ENCODE data around the gene PIGK.

The PIGK gene

GRCh38 chr1:77063118-77063517, 156.1 kb downstream of the PIGK start:
- no peak overlapping the region for H3K27ac ChIP-seq (ENCODE audit: low read depth, low read length)
- H4K20me1 ChIP-seq (ENCODE audit: control insufficient read depth, insufficient read depth, low read depth, low read length) = no peaks in the 10 kb centered on the region
- no peak overlapping the region for H3K4me3 ChIP-seq (ENCODE audit: low read length)
- no peaks in the 10 kb centered on the region for H3K9me2 ChIP-seq (replicated peaks; ENCODE audit: control insufficient read depth, low read length)
- no peaks in the 10 kb centered on the region for H3F3A ChIP-seq (ENCODE audit: control insufficient read depth, insufficient read depth)
- no peaks in the 10 kb centered on the region for H3K27me3 ChIP-seq (ENCODE audit: control insufficient read depth, low read length)
- no peaks in the 10 kb centered on the region for H3K4me1 ChIP-seq (ENCODE audit: control insufficient read depth, low read length)
- H3K79me2 ChIP-seq (ENCODE audit: control insufficient read depth, low read length) = no peaks in the 10 kb centered on the region
- H3K36me3 ChIP-seq (ENCODE audit: control insufficient read depth, low read length) = no peaks in the 10 kb centered on the region
- H3K4me2 ChIP-seq (ENCODE audit: low read length) = no peak overlapping the region
- H3K9me3 ChIP-seq (ENCODE audit: control insufficient read depth, insufficient read depth, low read length) = no peaks in the 10 kb centered on the region
- TF ChIP-seq, protein P1, sequence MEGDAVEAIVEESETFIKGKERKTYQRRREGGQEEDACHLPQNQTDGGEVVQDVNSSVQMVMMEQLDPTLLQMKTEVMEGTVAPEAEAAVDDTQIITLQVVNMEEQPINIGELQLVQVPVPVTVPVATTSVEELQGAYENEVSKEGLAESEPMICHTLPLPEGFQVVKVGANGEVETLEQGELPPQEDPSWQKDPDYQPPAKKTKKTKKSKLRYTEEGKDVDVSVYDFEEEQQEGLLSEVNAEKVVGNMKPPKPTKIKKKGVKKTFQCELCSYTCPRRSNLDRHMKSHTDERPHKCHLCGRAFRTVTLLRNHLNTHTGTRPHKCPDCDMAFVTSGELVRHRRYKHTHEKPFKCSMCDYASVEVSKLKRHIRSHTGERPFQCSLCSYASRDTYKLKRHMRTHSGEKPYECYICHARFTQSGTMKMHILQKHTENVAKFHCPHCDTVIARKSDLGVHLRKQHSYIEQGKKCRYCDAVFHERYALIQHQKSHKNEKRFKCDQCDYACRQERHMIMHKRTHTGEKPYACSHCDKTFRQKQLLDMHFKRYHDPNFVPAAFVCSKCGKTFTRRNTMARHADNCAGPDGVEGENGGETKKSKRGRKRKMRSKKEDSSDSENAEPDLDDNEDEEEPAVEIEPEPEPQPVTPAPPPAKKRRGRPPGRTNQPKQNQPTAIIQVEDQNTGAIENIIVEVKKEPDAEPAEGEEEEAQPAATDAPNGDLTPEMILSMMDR (IDR thresholded peaks at IDR 0.05; ENCODE audit: low read depth, low read length, poor library complexity, severe bottlenecking) = no peak
- no peak for TF ChIP-seq EZH2phosphoT487 (IDR thresholded peaks at IDR 0.05; ENCODE audit: borderline replicate concordance, low read length)

- no peak overlapping the region for H3K4me2 ChIP-seq (ENCODE audit: low read length)
- TF ChIP-seq EZH2phosphoT487 (IDR thresholded peaks at IDR 0.05; ENCODE audit: borderline replicate concordance, low read length) = no peak
- TF ChIP-seq, protein P1 (IDR thresholded peaks at IDR 0.05; ENCODE audit: low read depth, low read length, poor library complexity, severe bottlenecking) = no peak
- no peaks in the 10 kb centered on the region for H4K20me1 ChIP-seq (ENCODE audit: control insufficient read depth, insufficient read depth, low read depth, low read length)
- no peak overlapping the region for H3K27ac ChIP-seq (ENCODE audit: low read depth, low read length)
- no peaks in the 10 kb centered on the region for H3K36me3 ChIP-seq (ENCODE audit: control insufficient read depth, low read length)
- H3K4me1 ChIP-seq (ENCODE audit: control insufficient read depth, low read length) = no peaks in the 10 kb centered on the region
- no peaks in the 10 kb centered on the region for H3K9me2 ChIP-seq (replicated peaks; ENCODE audit: control insufficient read depth, low read length)
- H3K4me3 ChIP-seq (ENCODE audit: low read length) = no peak overlapping the region
- no peaks in the 10 kb centered on the region for H3K79me2 ChIP-seq (ENCODE audit: control insufficient read depth, low read length)
- no peaks in the 10 kb centered on the region for H3K27me3 ChIP-seq (ENCODE audit: control insufficient read depth, low read length)
- H3K9me3 ChIP-seq (ENCODE audit: control insufficient read depth, insufficient read depth, low read length) = no peaks in the 10 kb centered on the region
- H3F3A ChIP-seq (ENCODE audit: control insufficient read depth, insufficient read depth) = no peaks in the 10 kb centered on the region
These were observed 158.1 kb downstream of the PIGK start for GRCh38 chr1:77061162-77061561.

GRCh38 chr1:77060000-77060399, 159.2 kb downstream of the PIGK start:
- no peak overlapping the region for H3K4me2 ChIP-seq (ENCODE audit: low read length)
- no peaks in the 10 kb centered on the region for H3K4me1 ChIP-seq (ENCODE audit: control insufficient read depth, low read length)
- H3K27me3 ChIP-seq (ENCODE audit: control insufficient read depth, low read length) = no peaks in the 10 kb centered on the region
- no peaks in the 10 kb centered on the region for H3F3A ChIP-seq (ENCODE audit: control insufficient read depth, insufficient read depth)
- TF ChIP-seq EZH2phosphoT487 (IDR thresholded peaks at IDR 0.05; ENCODE audit: borderline replicate concordance, low read length) = no peak
- TF ChIP-seq, protein P1 (IDR thresholded peaks at IDR 0.05; ENCODE audit: low read depth, low read length, poor library complexity, severe bottlenecking) = no peak
- H3K27ac ChIP-seq (ENCODE audit: low read depth, low read length) = no peak overlapping the region
- no peaks in the 10 kb centered on the region for H3K9me2 ChIP-seq (replicated peaks; ENCODE audit: control insufficient read depth, low read length)
- H4K20me1 ChIP-seq (ENCODE audit: control insufficient read depth, insufficient read depth, low read depth, low read length) = no peaks in the 10 kb centered on the region
- H3K9me3 ChIP-seq (ENCODE audit: control insufficient read depth, insufficient read depth, low read length) = no peaks in the 10 kb centered on the region
- no peaks in the 10 kb centered on the region for H3K79me2 ChIP-seq (ENCODE audit: control insufficient read depth, low read length)
- H3K36me3 ChIP-seq (ENCODE audit: control insufficient read depth, low read length) = no peaks in the 10 kb centered on the region
- no peak overlapping the region for H3K4me3 ChIP-seq (ENCODE audit: low read length)
